ENCODE measurements around the gene CASKIN2.

DNA sequence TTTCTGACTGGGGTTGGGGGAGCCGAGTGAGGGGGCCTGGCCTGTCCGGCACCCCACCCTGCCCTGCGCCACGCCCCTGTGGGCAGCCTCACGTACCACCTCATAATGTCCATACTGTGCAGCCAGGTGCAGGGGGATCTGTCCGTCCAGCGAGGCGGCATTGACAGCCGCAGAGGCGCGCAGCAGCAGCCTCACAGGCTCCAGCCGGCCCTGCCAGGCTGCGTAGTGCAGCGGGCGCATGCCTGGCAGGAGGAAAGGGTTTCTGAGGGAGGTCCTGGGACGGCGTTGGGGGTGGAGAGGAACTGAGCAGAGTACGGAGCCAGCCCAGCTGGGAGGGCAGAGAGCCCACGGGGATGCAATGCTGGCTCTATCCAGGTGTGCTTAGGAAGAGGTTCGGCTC, 8.4 kb downstream of the CASKIN2 start:
- no peak for TF ChIP-seq POLR2A (IDR thresholded peaks at IDR 0.05; ENCODE audit: low read length)
- no peak for TF ChIP-seq GATA1 (IDR thresholded peaks at IDR 0.05; ENCODE audit: low read depth, low read length)

Data from erythroblast (primary cell).